Measurements from ENCODE around the gene PHF21B. TPM values are rescaled to one million over a fixed set of nuclear protein-coding genes. Genes with fewer than 3 reads are reported as not detected.
A peak's percentile ranks its signal among the peaks of the same experiment; 100 is the strongest.

The PHF21B gene
- total and polyA plus RNA-seq, 3 donors from 2014 or later, result 8.5 to 37.9 (median 19.0) TPM

DNA sequence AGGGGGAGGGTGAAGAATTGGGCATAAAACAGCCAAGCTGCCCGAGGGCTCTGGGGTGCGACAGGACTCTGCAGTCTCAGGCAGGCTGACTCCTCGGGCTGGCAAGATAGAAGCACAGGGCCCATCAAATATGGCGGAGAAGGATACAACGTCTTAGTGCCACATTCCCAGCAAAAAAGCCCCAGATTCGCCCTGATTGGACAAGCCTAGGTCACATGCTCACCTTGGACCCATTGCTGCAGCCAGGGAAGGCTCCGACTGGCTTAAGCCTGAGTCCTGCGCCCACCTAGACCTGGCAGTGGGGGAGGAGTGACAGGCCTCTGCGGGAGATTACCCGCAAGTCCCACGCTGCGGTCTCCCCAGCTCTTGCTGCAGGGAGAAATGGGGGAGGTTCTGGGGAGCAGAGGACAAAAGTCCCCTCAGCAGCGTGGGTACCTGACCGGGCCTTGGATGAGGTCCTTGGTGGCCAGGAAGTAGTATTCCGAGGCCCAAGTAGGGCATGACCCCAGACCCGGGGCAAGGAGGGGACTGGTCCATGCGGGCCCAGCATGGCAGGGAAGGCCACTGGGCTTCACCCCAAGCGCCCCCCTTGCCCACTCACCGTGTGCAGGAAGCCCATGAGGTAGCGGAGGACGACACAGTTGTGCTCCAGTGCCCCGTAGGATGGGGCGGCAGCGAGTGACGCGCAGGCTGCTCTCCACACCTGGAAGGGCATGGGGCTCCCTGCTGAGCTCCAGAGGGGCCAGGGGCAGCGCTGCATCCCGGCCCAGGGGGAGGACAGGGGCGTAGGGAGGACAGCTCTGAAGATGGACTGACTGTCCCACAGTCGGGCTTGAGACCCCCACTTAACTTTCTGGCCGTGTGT, 144.4 kb downstream of the PHF21B start:
- H3K4me3 ChIP-seq, result no peak overlapping the region
- no peak overlapping the region for H3K27ac ChIP-seq
- TF ChIP-seq, protein P1, sequence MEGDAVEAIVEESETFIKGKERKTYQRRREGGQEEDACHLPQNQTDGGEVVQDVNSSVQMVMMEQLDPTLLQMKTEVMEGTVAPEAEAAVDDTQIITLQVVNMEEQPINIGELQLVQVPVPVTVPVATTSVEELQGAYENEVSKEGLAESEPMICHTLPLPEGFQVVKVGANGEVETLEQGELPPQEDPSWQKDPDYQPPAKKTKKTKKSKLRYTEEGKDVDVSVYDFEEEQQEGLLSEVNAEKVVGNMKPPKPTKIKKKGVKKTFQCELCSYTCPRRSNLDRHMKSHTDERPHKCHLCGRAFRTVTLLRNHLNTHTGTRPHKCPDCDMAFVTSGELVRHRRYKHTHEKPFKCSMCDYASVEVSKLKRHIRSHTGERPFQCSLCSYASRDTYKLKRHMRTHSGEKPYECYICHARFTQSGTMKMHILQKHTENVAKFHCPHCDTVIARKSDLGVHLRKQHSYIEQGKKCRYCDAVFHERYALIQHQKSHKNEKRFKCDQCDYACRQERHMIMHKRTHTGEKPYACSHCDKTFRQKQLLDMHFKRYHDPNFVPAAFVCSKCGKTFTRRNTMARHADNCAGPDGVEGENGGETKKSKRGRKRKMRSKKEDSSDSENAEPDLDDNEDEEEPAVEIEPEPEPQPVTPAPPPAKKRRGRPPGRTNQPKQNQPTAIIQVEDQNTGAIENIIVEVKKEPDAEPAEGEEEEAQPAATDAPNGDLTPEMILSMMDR (IDR thresholded peaks at IDR 0.05), result no peak
- TF ChIP-seq POLR2A (IDR thresholded peaks at IDR 0.05), result no peak
- DNase-seq, result no peak
- no peaks in the 10 kb centered on the region for H3K9me3 ChIP-seq
- no peaks in the 10 kb centered on the region for H3K36me3 ChIP-seq (ENCODE audit: low read depth, missing control alignments)
- WGBS, 2 donors, result 81 to 82% methylated on average over 27 to 30 of the region's 31 CpGs
- H3K4me1 ChIP-seq, result no peaks in the 10 kb centered on the region
- H3K27me3 ChIP-seq, result no peaks in the 10 kb centered on the region
- intact Hi-C loops (cut with DNase I; ENCODE audit: low total_unique reads), result no loop called here

DNA sequence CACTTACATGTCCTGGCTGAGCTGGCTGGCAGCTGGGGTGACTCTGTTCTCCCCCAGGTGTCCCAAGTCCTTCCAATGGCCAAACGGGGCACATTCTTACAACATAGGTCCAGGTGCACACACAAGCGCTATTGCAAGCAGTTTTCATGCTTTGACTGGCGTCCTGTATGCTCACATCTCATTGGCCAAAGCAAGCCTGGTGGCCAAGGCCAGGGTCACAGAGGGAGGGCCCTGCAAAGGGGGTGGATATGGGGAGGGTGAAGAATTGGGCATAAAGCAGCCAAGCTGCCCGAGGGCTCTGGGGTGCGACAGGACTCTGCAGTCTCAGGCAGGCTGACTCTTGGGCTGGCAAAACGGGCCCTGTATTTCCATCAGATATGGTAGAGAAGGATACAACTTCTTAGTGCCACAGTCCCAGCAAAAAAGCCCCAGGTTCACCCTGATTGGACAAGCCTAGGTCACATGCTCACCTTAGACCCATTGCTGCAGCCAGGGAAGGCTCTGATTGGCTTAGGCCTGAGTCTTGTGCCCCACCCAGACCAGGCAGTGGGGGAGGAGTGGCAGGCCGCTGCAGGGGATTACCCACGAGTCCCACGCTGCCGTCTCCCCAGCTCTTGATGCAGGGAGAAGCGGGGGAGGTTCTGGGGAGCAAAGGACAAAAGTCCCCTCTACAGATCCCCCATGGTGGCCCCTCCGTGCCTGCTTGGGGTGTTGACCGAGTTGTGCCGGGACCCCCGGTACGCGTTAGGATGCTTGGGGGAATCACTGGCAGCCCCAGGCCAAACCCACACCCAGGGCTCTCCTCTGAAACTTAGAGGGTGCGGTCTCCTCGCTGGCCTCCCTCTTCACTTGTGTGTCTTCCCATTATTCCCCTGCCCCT, 146.6 kb downstream of the PHF21B start:
- H3K36me3 ChIP-seq (ENCODE audit: low read depth, missing control alignments), result no peaks in the 10 kb centered on the region
- no peak overlapping the region for H3K27ac ChIP-seq
- H3K4me3 ChIP-seq, result peak overlapping the region in 1 of 2 donors; percentile 5
- H3K27me3 ChIP-seq, result no peaks in the 10 kb centered on the region
- intact Hi-C loops (cut with DNase I; ENCODE audit: low total_unique reads), result no loop called here
- H3K4me1 ChIP-seq, result no peaks in the 10 kb centered on the region
- no peaks in the 10 kb centered on the region for H3K9me3 ChIP-seq
- 67 to 79% methylated on average over 10 to 19 of the region's 19 CpGs for WGBS, 2 donors
- TF ChIP-seq POLR2A (IDR thresholded peaks at IDR 0.05), result no peak
- TF ChIP-seq, protein P1 (IDR thresholded peaks at IDR 0.05), result no peak
- DNase-seq, result peak; percentile 61

DNA sequence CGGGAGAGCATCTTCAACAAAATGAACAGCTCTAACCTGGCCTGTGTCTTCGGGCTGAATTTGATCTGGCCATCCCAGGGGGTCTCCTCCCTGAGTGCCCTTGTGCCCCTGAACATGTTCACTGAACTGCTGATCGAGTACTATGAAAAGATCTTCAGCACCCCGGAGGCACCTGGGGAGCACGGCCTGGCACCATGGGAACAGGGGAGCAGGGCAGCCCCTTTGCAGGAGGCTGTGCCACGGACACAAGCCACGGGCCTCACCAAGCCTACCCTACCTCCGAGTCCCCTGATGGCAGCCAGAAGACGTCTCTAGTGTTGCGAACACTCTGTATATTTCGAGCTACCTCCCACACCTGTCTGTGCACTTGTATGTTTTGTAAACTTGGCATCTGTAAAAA, 147.5 kb downstream of the PHF21B start:
- DNase-seq, result no peak
- TF ChIP-seq POLR2A (IDR thresholded peaks at IDR 0.05), result no peak
- TF ChIP-seq, protein P1 (IDR thresholded peaks at IDR 0.05), result no peak
- intact Hi-C loops (cut with DNase I; ENCODE audit: low total_unique reads), result no loop called here
- Histone ChIP-seq H3K27me3 (no peaks in the 10 kb centered on the region), H3K36me3 (ENCODE audit: low read depth, missing control alignments) (no peaks in the 10 kb centered on the region), H3K9me3 (no peaks in the 10 kb centered on the region), H3K4me1 (no peaks in the 10 kb centered on the region), H3K4me3 (no peak overlapping the region), H3K27ac (no peak overlapping the region)
- WGBS, 2 donors, result 78 to 91% methylated on average over 8 to 11 of the region's 11 CpGs

DNA sequence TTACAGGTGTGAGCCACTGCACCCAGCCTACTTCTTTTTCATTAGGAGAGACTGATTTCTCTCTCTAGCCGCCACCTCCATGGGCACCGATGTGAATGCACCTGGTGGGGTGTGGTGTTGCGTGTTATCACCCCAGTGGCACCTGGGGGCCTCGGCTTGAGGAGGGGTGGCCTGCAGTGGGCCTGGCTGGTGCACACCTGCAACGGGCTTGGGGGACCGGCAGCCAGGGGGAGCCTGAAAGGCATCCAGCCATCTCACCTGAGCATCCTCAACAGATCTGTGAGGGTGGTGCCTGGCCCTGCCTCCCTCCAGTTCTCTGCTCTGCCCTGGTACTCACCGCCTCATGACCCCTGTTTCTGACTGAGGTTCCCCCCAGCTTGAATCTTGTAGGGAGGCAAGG, 148.6 kb downstream of the PHF21B start:
- Histone ChIP-seq H3K36me3 (ENCODE audit: low read depth, missing control alignments) (no peaks in the 10 kb centered on the region), H3K4me1 (no peaks in the 10 kb centered on the region), H3K27me3 (no peaks in the 10 kb centered on the region), H3K9me3 (no peaks in the 10 kb centered on the region), H3K4me3 (no peak overlapping the region), H3K27ac (no peak overlapping the region)
- no peak for DNase-seq
- TF ChIP-seq, protein P1 (IDR thresholded peaks at IDR 0.05), result no peak
- no peak for TF ChIP-seq POLR2A (IDR thresholded peaks at IDR 0.05)
- 79 to 90% methylated on average over 2 to 7 of the region's 7 CpGs for WGBS, 2 donors
- intact Hi-C loops (cut with DNase I; ENCODE audit: low total_unique reads), result no loop called here
